ENCODE measurements around the gene SPTLC1. TPM values are rescaled to one million over a fixed set of nuclear protein-coding genes. Genes with fewer than 3 reads are reported as not detected.

Gene SPTLC1
- total and polyA plus RNA-seq, 2 of the 13 experiments (the other 11 are each of a cell fraction or from before 2014, with no cell fraction given): 56.2 to 72.5 TPM

DNA sequence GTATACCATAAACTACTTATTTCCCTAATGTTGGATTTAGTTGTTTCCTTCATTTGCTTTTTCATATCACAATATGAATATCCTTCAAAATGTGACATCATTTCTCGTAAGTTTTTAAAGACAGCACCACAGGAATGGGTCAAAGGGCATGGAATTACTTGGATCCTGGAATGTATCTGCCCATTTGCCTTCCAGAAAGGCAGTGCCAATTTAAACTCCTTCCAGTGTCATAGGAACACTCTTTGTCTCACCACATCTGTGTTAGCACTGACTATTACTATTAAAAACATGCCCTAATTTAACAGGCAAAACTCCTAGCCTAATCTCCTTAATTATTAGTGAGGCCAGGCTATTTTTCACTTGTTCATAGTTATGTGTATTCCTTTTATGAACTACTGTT lies 58.0 kb downstream of the SPTLC1 start:
- no peak overlapping the region for H2AFZ ChIP-seq (ENCODE audit: low read length)
- TF ChIP-seq, protein P1, sequence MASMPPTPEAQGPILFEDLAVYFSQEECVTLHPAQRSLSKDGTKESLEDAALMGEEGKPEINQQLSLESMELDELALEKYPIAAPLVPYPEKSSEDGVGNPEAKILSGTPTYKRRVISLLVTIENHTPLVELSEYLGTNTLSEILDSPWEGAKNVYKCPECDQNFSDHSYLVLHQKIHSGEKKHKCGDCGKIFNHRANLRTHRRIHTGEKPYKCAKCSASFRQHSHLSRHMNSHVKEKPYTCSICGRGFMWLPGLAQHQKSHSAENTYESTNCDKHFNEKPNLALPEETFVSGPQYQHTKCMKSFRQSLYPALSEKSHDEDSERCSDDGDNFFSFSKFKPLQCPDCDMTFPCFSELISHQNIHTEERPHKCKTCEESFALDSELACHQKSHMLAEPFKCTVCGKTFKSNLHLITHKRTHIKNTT (CRISPR knock-in tag; IDR thresholded peaks at IDR 0.05): no peak
- TF ChIP-seq CHCHD3 (CRISPR knock-in tag; IDR thresholded peaks at IDR 0.05): no peak
- TF ChIP-seq, protein P2, sequence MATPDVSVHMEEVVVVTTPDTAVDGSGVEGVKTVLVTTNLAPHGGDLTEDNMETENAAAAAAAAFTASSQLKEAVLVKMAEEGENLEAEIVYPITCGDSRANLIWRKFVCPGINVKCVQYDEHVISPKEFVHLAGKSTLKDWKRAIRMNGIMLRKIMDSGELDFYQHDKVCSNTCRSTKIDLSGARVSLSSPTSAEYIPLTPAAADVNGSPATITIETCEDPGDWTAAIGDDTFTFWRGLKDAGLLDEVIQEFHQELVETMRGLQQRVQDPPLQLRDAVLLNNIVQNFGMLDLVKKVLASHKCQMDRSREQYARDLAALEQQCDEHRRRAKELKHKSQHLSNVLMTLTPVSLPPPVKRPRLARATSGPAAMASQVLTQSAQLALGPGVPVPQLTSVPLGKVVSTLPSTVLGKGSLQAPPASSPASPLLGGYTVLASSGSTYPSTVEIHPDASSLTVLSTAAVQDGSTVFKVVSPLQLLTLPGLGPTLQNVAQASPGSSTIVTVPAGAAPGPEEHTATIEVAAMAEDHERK (CRISPR knock-in tag; IDR thresholded peaks at IDR 0.05; ENCODE audit: low read depth): no peak
- TF ChIP-seq BCL6 (CRISPR knock-in tag; IDR thresholded peaks at IDR 0.05): no peak
- TF ChIP-seq, protein P3, sequence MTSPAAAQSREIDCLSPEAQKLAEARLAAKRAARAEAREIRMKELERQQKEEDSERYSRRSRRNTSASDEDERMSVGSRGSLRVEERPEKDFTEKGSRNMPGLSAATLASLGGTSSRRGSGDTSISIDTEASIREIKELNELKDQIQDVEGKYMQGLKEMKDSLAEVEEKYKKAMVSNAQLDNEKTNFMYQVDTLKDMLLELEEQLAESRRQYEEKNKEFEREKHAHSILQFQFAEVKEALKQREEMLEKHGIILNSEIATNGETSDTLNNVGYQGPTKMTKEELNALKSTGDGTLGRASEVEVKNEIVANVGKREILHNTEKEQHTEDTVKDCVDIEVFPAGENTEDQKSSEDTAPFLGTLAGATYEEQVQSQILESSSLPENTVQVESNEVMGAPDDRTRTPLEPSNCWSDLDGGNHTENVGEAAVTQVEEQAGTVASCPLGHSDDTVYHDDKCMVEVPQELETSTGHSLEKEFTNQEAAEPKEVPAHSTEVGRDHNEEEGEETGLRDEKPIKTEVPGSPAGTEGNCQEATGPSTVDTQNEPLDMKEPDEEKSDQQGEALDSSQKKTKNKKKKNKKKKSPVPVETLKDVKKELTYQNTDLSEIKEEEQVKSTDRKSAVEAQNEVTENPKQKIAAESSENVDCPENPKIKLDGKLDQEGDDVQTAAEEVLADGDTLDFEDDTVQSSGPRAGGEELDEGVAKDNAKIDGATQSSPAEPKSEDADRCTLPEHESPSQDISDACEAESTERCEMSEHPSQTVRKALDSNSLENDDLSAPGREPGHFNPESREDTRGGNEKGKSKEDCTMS (CRISPR knock-in tag; conservative IDR thresholded peaks at IDR 0.05): no peak
- no peak for TF ChIP-seq SNAPC2 (CRISPR knock-in tag; IDR thresholded peaks at IDR 0.05)
- TF ChIP-seq ZNF878 (CRISPR knock-in tag; IDR thresholded peaks at IDR 0.05): no peak
- TF ChIP-seq, protein P4, sequence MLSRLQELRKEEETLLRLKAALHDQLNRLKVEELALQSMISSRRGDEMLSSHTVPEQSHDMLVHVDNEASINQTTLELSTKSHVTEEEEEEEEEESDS (CRISPR knock-in tag; IDR thresholded peaks at IDR 0.05; ENCODE audit: borderline replicate concordance): no peak
- TF ChIP-seq ZNF136 (CRISPR knock-in tag; IDR thresholded peaks at IDR 0.05; ENCODE audit: low read depth): no peak
- TF ChIP-seq PAF1 (CRISPR knock-in tag; IDR thresholded peaks at IDR 0.05): no peak
- TF ChIP-seq BORCS8-MEF2B (CRISPR knock-in tag; IDR thresholded peaks at IDR 0.05): no peak
- TF ChIP-seq RFXAP (CRISPR knock-in tag; IDR thresholded peaks at IDR 0.05; ENCODE audit: borderline replicate concordance): no peak
- no peak for TF ChIP-seq SSRP1 (CRISPR knock-in tag; IDR thresholded peaks at IDR 0.05)
- no peak for TF ChIP-seq ZNF296 (CRISPR knock-in tag; conservative IDR thresholded peaks at IDR 0.05)
- TF ChIP-seq POGZ (CRISPR knock-in tag; IDR thresholded peaks at IDR 0.05): no peak
- TF ChIP-seq, protein P5, sequence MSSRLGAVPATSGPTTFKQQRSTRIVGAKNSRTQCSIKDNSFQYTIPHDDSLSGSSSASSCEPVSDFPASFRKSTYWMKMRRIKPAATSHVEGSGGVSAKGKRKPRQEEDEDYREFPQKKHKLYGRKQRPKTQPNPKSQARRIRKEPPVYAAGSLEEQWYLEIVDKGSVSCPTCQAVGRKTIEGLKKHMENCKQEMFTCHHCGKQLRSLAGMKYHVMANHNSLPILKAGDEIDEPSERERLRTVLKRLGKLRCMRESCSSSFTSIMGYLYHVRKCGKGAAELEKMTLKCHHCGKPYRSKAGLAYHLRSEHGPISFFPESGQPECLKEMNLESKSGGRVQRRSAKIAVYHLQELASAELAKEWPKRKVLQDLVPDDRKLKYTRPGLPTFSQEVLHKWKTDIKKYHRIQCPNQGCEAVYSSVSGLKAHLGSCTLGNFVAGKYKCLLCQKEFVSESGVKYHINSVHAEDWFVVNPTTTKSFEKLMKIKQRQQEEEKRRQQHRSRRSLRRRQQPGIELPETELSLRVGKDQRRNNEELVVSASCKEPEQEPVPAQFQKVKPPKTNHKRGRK (CRISPR knock-in tag; IDR thresholded peaks at IDR 0.05): no peak
- no peak for TF ChIP-seq ZNF841 (CRISPR knock-in tag; IDR thresholded peaks at IDR 0.05; ENCODE audit: borderline replicate concordance)
- TF ChIP-seq MBD4 (IDR thresholded peaks at IDR 0.05; ENCODE audit: borderline replicate concordance, low read length): no peak
- TF ChIP-seq NR2F1 (CRISPR knock-in tag; IDR thresholded peaks at IDR 0.05): no peak
- H3K9me3 ChIP-seq (ENCODE audit: low read length): peaks cover 12% of the 10 kb centered on the region
- ATAC-seq (no peak), FAIRE-seq (no peak), DNase-seq (ENCODE audit: low spot score) (no peak)
- H3K4me3 ChIP-seq (replicated peaks in 1 of 3; ENCODE audit: insufficient read depth in 1 of 3, low read depth in 2 of 3, low read length in 3 of 3): no peak overlapping the region
- CTCF ChIA-PET (ENCODE audit: low intra/inter-chr PET ratio, low total read pairs): no interaction called here
- no peak overlapping the region for H3K9ac ChIP-seq (ENCODE audit: insufficient read depth, low read depth, low read length)
- no peaks in the 10 kb centered on the region for H3K27me3 ChIP-seq (ENCODE audit: control insufficient read depth in 1 of 2, insufficient read depth in 2 of 2, low read length in 2 of 2)
- WGBS (ENCODE audit: low lambda C conversion rate): 100% methylated on average over 1 of the region's 1 CpG
- H3K36me3 ChIP-seq (replicated peaks in 1 of 2; ENCODE audit: control insufficient read depth in 1 of 2, insufficient read depth in 2 of 2, low read length in 2 of 2): peaks cover 7 to 66% of the 10 kb centered on the region in 2 experiments
- intact Hi-C loops (cut with micrococcal nuclease; ENCODE audit: unreplicated experiment): no loop called here
- peaks cover under 1% of the 10 kb centered on the region for H3K4me1 ChIP-seq (ENCODE audit: insufficient read depth, low read length)
- no TSS peak for BruUV-seq (replicated peaks)
- in situ Hi-C loops (cut with HindIII; ENCODE audit: extremely low pct_ligation_motif_present, low pct_unique_long_range_greater_than_20kb): no loop called here
- H3K27ac ChIP-seq (ENCODE audit: extremely low read length, insufficient read depth, low read length): no peak overlapping the region
- H4K20me1 ChIP-seq (ENCODE audit: insufficient read depth, low read length): no peaks in the 10 kb centered on the region
- no peak overlapping the region for H3K4me2 ChIP-seq (ENCODE audit: low read depth, low read length)
- POLR2A ChIA-PET: no interaction called here
- peaks cover 7% of the 10 kb centered on the region for H3K79me2 ChIP-seq (ENCODE audit: insufficient read depth, low read length)
